ENCODE measurements around the gene ZNF182. TPM values are rescaled to one million over a fixed set of nuclear protein-coding genes. Genes with fewer than 3 reads are reported as not detected.
"Not testable (repeated sequence)": the region's sequence is repeated elsewhere in the genome, so short reads cannot be mapped to it uniquely, and the experiment has no call there.

Gene ZNF182
- 7.0 and 7.2 TPM in 2 replicates for total RNA-seq
- long read RNA-seq, partial matches to known transcripts, result 1 of 15 reads
- long read RNA-seq, other reads (novel, unspliced or antisense), result 10 of 15 reads

- H3K4me3 Mint-ChIP-seq, result peak within 1 kb of the TSS; percentile 98
- no peaks in the 10 kb centered on the region for H3K27me3 Mint-ChIP-seq (ENCODE audit: low read depth)
- H3K4me1 Mint-ChIP-seq, result peaks cover 20% of the 10 kb centered on the region
- peaks cover 11% of the 10 kb centered on the region for H3K36me3 Mint-ChIP-seq (ENCODE audit: low read depth)
- no peaks in the 10 kb centered on the region for H3K9me3 Mint-ChIP-seq
- DNase-seq (ENCODE audit: low read depth, low spot score), result peak; percentile 82
- no peak for TF ChIP-seq CTCF (conservative IDR thresholded peaks at IDR 0.05)
- H3K27ac Mint-ChIP-seq (ENCODE audit: unreplicated experiment), result peak within 1 kb of the TSS; percentile 98
These were observed at the start of gene ZNF182 for GRCh38 chrX:48003758-48004457. TSS of gene ZNF182 (minus strand) at chrX:48003989. CDS start at chrX:48002609, 1,380 bp downstream.

GRCh38 chrX:48046846-48047245, 43.1 kb upstream of the ZNF182 start:
- H3K36me3 Mint-ChIP-seq (ENCODE audit: low read depth), result peaks cover 2% of the 10 kb centered on the region
- TF ChIP-seq CTCF (conservative IDR thresholded peaks at IDR 0.05), result no peak
- H3K4me3 Mint-ChIP-seq, result no peak overlapping the region
- H3K27me3 Mint-ChIP-seq (ENCODE audit: low read depth), result no peaks in the 10 kb centered on the region
- H3K9me3 Mint-ChIP-seq, result peaks cover 10% of the 10 kb centered on the region
- DNase-seq (ENCODE audit: low read depth, low spot score), result no peak
- H3K27ac Mint-ChIP-seq (ENCODE audit: unreplicated experiment), result no peak overlapping the region
- no peaks in the 10 kb centered on the region for H3K4me1 Mint-ChIP-seq

GRCh38 chrX:48045410-48046311, 41.9 kb upstream of the ZNF182 start:
- Mint-ChIP-seq H3K9me3 (peaks cover 10% of the 10 kb centered on the region), H3K27me3 (ENCODE audit: low read depth) (no peaks in the 10 kb centered on the region), H3K4me3 (no peak overlapping the region), H3K36me3 (ENCODE audit: low read depth) (peaks cover 2% of the 10 kb centered on the region), H3K4me1 (no peaks in the 10 kb centered on the region), H3K27ac (ENCODE audit: unreplicated experiment) (no peak overlapping the region)
- DNase-seq (ENCODE audit: low read depth, low spot score), result no peak
- no peak for TF ChIP-seq CTCF (conservative IDR thresholded peaks at IDR 0.05)

- Mint-ChIP-seq H3K4me3 (no peak overlapping the region), H3K4me1 (no peaks in the 10 kb centered on the region), H3K9me3 (peaks cover 10% of the 10 kb centered on the region), H3K27me3 (ENCODE audit: low read depth) (no peaks in the 10 kb centered on the region), H3K36me3 (ENCODE audit: low read depth) (peaks cover 5% of the 10 kb centered on the region), H3K27ac (ENCODE audit: unreplicated experiment) (no peak overlapping the region)
- TF ChIP-seq CTCF (conservative IDR thresholded peaks at IDR 0.05), result no peak
- no peak for DNase-seq (ENCODE audit: low read depth, low spot score)
These were observed 39.3 kb upstream of the ZNF182 start for GRCh38 chrX:48043056-48043455.

GRCh38 chrX:48035891-48036290, 32.1 kb upstream of the ZNF182 start:
- Mint-ChIP-seq H3K36me3 (ENCODE audit: low read depth) (peaks cover 3% of the 10 kb centered on the region), H3K27me3 (ENCODE audit: low read depth) (no peaks in the 10 kb centered on the region), H3K27ac (ENCODE audit: unreplicated experiment) (no peak overlapping the region), H3K9me3 (peaks cover 3% of the 10 kb centered on the region), H3K4me3 (no peak overlapping the region), H3K4me1 (no peaks in the 10 kb centered on the region)
- no peak for TF ChIP-seq CTCF (conservative IDR thresholded peaks at IDR 0.05)
- no peak for DNase-seq (ENCODE audit: low read depth, low spot score)

- not testable (repeated sequence) for H3K27ac Mint-ChIP-seq (ENCODE audit: unreplicated experiment); H3K9me3 Mint-ChIP-seq; H3K4me3 Mint-ChIP-seq; H3K27me3 Mint-ChIP-seq (ENCODE audit: low read depth); H3K4me1 Mint-ChIP-seq; DNase-seq (ENCODE audit: low read depth, low spot score); H3K36me3 Mint-ChIP-seq (ENCODE audit: low read depth)
These were observed 26.9 kb upstream of the ZNF182 start for GRCh38 chrX:48030641-48031173.
